Forelimb muscle (tissue), 1 donor: ENCODE measurements around the gene PLCG1. TPM values are rescaled to one million over a fixed set of nuclear protein-coding genes. Genes with fewer than 3 reads are reported as not detected.
"Not testable (repeated sequence)": the region's sequence is repeated elsewhere in the genome, so short reads cannot be mapped to it uniquely, and the experiment has no call there.

Experiments used
- DNase-seq: peaks from one replicate; pipeline ENCODE4 v3.0.0-alpha.2; 2013; ENCODE audit warnings: low read depth
- polyA plus RNA-seq: library from polyadenylated mRNA; unstranded; fragments of 120-200 nt; gene quantifications from one replicate; pipeline ENCODE4 v1.2.1, GENCODE V29; 2013; ENCODE audit not compliant: insufficient read length

The PLCG1 gene
- 91.2 TPM for polyA plus RNA-seq

- DNase-seq = no peak
Observed at GRCh38 chr20:41136680-41137613, at the start of gene PLCG1. PLCG1 (plus strand) TSS chr20:41137543; CDS start chr20:41137642, 99 bp downstream.

- no peak for DNase-seq
Observed at GRCh38 chr20:41087777-41088176, 49.6 kb upstream of the PLCG1 start.

GRCh38 chr20:41089555-41089954 is 47.8 kb upstream of the PLCG1 start:
- DNase-seq = no peak

- no peak for DNase-seq
Observed at GRCh38 chr20:41091927-41092326, 45.4 kb upstream of the PLCG1 start.

- no peak for DNase-seq
Observed at GRCh38 chr20:41094353-41095055, 42.8 kb upstream of the PLCG1 start.

GRCh38 chr20:41095110-41095969 is 42.0 kb upstream of the PLCG1 start:
- peak; percentile 25 for DNase-seq

GRCh38 chr20:41098703-41099250 is 38.6 kb upstream of the PLCG1 start:
- no peak for DNase-seq

GRCh38 chr20:41100001-41100480 is 37.3 kb upstream of the PLCG1 start:
- DNase-seq = no peak

GRCh38 chr20:41101660-41102059 is 35.7 kb upstream of the PLCG1 start:
- DNase-seq = no peak

- no peak for DNase-seq
Observed at GRCh38 chr20:41108531-41108930, 28.8 kb upstream of the PLCG1 start.

GRCh38 chr20:41110012-41110411 is 27.3 kb upstream of the PLCG1 start:
- no peak for DNase-seq

GRCh38 chr20:41110930-41111577 is 26.3 kb upstream of the PLCG1 start:
- DNase-seq = no peak

GRCh38 chr20:41111578-41111951 is 25.8 kb upstream of the PLCG1 start:
- DNase-seq = no peak

- DNase-seq = no peak
Observed at GRCh38 chr20:41116282-41116956, 20.9 kb upstream of the PLCG1 start.

- not testable (repeated sequence) for DNase-seq
Observed at GRCh38 chr20:41118159-41118558, 19.2 kb upstream of the PLCG1 start.

GRCh38 chr20:41118632-41119031 is 18.7 kb upstream of the PLCG1 start:
- no peak for DNase-seq

- no peak for DNase-seq
Observed at GRCh38 chr20:41119614-41120561, 17.5 kb upstream of the PLCG1 start.

- no peak for DNase-seq
Observed at GRCh38 chr20:41121399-41121798, 15.9 kb upstream of the PLCG1 start.

- DNase-seq = no peak
Observed at GRCh38 chr20:41123631-41124030, 13.7 kb upstream of the PLCG1 start.
